Endometrium (tissue), 2 donors: ENCODE results near the gene ASF1A.
"Not testable (repeated sequence)": the region's sequence is repeated elsewhere in the genome, so short reads cannot be mapped to it uniquely, and the experiment has no call there.

Experiments used
- FAIRE-seq: peaks from 2 replicates; lab custom pipeline; 2012; peaks lifted over from hg19 to GRCh38; lab: Jason Lieb, UNC
- donor health status: control.
- donor health status: control.

Gene ASF1A

DNA sequence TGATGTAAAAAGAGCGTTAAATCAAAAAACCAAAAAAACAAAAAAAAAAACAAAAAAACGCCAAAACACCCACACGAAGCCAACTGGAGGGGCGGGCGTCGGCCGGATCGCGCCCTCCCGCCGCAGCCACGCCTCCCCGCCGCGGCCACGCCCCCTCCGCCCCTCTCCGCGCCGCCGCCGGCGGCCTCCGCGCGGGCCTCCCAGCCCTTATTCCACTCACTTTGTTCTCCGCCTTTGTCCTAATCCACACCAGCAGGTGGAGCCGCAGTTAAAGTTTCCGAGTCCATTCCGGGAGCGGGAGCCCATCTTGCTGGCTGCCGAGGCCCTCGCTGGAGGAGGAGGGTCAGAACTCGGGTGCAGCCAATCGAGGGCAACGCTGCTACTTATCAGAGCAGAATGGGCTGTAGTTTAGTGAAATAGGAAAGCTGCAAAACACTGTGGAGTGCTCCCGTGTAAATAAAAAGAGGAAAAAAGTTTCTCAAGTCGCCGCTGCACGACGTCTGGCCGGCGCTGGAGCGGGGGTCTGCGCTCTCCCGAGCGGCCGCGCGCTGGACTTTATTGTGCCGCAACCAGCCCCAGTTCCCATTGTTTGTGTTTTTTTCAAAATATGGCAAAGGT, at the start of gene ASF1A:
Gene ASF1A (plus strand): TSS at position 346 of the 618 bp plus-strand sequence. CDS start 262 bp downstream, at position 608.
- FAIRE-seq, result peak; percentile 79

- FAIRE-seq, result no peak
Measured at GRCh38 chr6:118844915-118845314, 49.0 kb upstream of the ASF1A start.

- no peak for FAIRE-seq
Measured at GRCh38 chr6:118853408-118853807, 40.5 kb upstream of the ASF1A start.

GRCh38 chr6:118856301-118856700, 37.7 kb upstream of the ASF1A start:
- no peak for FAIRE-seq

DNA sequence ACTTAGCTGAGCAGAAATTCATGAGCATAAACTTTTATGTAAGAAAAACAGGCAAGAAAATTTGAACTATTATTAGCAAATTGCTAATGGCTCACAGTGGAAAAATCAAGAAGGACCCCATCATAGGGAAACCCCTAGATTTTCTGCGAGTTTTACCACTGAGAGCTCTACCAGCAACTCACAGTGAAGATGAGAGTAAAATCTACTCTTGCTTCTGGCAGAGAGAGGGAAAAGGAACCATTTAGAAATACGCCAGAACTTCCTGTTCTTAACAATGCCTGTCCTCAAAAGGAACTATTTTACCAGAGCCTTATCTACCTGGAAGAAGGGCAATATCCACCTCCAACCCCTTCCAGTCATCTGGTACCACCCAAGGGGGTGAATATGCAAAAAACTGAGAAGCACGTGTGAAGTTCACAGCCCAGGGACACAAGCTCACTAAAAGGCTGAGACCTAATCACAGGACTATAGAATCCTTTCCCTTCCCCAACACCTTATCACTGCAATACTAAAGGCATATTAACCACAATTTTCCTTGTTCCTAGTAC, 34.4 kb upstream of the ASF1A start:
- no peak for FAIRE-seq

DNA sequence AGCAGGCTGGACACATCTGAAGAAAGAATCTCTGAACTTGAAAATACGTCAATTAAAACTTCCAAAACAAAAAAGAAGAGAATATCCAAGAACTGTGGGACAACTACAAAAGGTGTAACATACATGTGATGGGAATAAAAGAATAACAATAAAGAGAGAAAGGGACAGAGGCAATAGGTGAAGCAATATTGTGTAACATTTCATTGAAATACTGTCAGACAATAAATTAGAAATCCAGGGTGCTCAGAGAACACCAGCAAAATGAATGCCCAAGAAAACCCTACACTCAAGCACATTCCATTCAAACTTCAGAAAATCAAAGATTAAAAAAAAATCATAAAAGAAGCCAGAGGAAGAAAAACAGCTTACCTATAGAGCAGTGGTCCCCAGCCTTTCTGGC, 33.6 kb upstream of the ASF1A start:
- no peak for FAIRE-seq

DNA sequence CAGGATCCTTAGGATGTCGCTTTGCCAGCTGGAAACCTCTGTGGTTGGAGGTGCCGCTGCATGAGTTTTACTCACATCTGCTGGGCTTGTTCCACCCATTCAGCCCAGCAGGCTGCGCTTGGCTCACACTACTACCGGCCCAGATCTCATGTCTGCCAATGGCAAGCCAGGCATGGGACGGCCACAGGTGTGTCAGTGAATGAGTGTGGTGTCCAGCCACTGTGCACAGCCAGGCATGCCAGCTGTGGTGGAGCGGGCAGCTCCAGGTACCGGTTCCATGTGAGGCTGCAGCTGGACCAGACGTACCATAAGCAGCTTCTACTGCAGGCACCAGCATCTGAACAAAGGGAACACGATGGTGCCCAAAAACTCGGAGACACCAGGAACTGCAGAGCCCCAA, 33.1 kb upstream of the ASF1A start:
- FAIRE-seq, result no peak

- no peak for FAIRE-seq
Measured at GRCh38 chr6:118862443-118862842, 31.5 kb upstream of the ASF1A start.

DNA sequence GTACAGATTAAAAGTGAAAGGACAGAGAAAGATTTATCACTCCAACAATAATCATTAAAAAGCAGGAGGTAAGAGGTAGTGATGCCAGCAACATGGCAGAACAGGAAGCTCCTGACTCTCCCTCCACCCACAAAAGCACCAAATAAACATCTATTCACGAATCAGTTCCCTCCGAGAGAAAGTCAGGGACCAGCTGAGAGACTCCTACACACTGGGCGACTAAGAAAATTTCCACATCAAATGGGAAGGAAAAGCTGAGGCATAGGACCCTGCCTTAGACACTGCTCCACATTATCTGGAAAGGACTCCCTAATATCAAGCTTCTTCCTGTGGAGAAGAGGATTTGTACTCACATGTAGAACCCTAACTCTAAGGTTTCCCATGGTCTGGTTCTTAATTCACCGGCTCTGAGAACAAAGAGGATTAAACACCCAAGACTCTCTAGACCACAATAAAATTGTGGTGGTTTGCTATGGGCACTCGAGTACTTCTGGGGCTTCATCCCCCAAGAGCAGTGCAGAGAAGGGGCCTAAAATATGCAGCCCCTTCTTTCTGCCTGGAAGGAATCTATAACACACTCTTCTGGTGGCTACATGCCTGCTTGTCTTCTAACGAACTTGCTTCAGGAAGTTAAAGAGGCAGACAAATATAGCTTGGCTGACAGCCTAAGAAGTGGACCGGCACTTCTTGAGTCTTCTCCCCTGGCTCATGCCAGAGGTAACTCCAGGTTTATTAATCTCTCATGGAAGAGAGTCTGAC, 29.4 kb upstream of the ASF1A start:
- no peak for FAIRE-seq

GRCh38 chr6:118865100-118865391, 28.9 kb upstream of the ASF1A start:
- no peak for FAIRE-seq

- no peak for FAIRE-seq
Measured at GRCh38 chr6:118867181-118867580, 26.8 kb upstream of the ASF1A start.

GRCh38 chr6:118868901-118869300, 25.1 kb upstream of the ASF1A start:
- FAIRE-seq, result not testable (repeated sequence)

GRCh38 chr6:118869350-118869749, 24.6 kb upstream of the ASF1A start:
- no peak for FAIRE-seq

- FAIRE-seq, result no peak
Measured at GRCh38 chr6:118869894-118870589, 23.9 kb upstream of the ASF1A start.

DNA sequence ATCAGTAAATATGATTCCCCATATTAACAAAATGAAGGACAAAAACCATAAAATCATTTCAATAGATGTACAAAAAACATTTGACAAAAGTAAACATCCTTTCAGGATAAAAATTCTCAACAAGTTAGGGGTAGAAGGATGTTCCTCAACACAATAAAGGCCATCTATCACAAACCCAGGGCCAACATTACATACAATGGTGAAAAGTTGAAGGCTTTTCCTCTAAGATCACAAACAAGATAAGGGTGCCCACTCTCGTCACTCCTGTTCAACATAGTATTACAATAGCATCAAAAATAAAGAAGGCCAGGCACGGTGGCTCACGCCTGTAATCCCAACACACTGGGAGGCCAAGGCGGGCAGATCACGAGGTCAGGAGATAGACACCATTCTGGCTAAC, 22.6 kb upstream of the ASF1A start:
- no peak for FAIRE-seq

- no peak for FAIRE-seq
Measured at GRCh38 chr6:118872318-118872717, 21.6 kb upstream of the ASF1A start.

- FAIRE-seq, result no peak
Measured at GRCh38 chr6:118872726-118873125, 21.2 kb upstream of the ASF1A start.

DNA sequence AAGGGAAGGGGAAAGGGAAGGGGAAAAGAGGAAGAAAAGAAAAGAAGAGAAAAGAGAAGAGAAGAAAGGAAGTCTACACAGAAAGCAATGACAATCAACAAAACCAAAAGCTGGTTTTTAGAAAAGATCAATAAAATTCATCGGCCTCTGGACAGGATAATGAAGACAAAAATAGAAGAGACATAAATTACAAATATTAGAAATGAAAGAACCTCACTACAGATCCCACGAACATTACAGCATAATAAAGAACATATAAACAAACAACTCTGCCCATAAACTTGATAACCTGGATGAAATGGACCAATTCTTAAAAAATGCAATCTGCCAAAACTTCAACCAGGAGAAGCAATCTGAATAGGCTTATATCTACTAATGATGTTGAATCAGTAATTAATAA, 20.7 kb upstream of the ASF1A start:
- FAIRE-seq, result no peak

GRCh38 chr6:118875672-118876071, 18.3 kb upstream of the ASF1A start:
- no peak for FAIRE-seq

GRCh38 chr6:118876198-118876597, 17.8 kb upstream of the ASF1A start:
- FAIRE-seq, result no peak

- FAIRE-seq, result no peak
Measured at GRCh38 chr6:118876814-118877213, 17.1 kb upstream of the ASF1A start.

GRCh38 chr6:118877806-118878205, 16.1 kb upstream of the ASF1A start:
- no peak for FAIRE-seq
